Measurements from ENCODE around the gene ZSCAN5A. TPM values are rescaled to one million over a fixed set of nuclear protein-coding genes. Genes with fewer than 3 reads are reported as not detected.

The ZSCAN5A gene
- total RNA-seq, 1 experiment from 2014 or later = 10.4 TPM

- ATAC-seq = peak; percentile 90
- Mint-ChIP-seq H3K9me3 (no peaks in the 10 kb centered on the region), H3K4me1 (no peaks in the 10 kb centered on the region), H3K4me3 (no peak overlapping the region), H3K27me3 (ENCODE audit: low read depth) (peaks cover 4% of the 10 kb centered on the region; the same call in 1 of the 2 replicates), H3K27ac (no peak overlapping the region), H3K36me3 (no peaks in the 10 kb centered on the region)
- TF ChIP-seq OVOL2 (CRISPR knock-in tag; IDR thresholded peaks at IDR 0.05; ENCODE audit: borderline replicate concordance) (no peak), ATF1 (CRISPR knock-in tag; IDR thresholded peaks at IDR 0.05) (no peak), ZNF121 (CRISPR knock-in tag; IDR thresholded peaks at IDR 0.05) (no peak), CTCF (IDR thresholded peaks at IDR 0.05) (no peak), AR (CRISPR knock-in tag; IDR thresholded peaks at IDR 0.05) (no peak), SOX15 (CRISPR knock-in tag; IDR thresholded peaks at IDR 0.05) (no peak), CREM (CRISPR knock-in tag; IDR thresholded peaks at IDR 0.05) (no peak), MYBL2 (CRISPR knock-in tag; IDR thresholded peaks at IDR 0.05) (no peak), TP53 (CRISPR knock-in tag; IDR thresholded peaks at IDR 0.05) (no peak), ZNF317 (CRISPR knock-in tag; IDR thresholded peaks at IDR 0.05; ENCODE audit: borderline replicate concordance, low read depth) (no peak), TEAD4 (CRISPR knock-in tag; IDR thresholded peaks at IDR 0.05) (no peak)
- TF ChIP-seq, protein P1, sequence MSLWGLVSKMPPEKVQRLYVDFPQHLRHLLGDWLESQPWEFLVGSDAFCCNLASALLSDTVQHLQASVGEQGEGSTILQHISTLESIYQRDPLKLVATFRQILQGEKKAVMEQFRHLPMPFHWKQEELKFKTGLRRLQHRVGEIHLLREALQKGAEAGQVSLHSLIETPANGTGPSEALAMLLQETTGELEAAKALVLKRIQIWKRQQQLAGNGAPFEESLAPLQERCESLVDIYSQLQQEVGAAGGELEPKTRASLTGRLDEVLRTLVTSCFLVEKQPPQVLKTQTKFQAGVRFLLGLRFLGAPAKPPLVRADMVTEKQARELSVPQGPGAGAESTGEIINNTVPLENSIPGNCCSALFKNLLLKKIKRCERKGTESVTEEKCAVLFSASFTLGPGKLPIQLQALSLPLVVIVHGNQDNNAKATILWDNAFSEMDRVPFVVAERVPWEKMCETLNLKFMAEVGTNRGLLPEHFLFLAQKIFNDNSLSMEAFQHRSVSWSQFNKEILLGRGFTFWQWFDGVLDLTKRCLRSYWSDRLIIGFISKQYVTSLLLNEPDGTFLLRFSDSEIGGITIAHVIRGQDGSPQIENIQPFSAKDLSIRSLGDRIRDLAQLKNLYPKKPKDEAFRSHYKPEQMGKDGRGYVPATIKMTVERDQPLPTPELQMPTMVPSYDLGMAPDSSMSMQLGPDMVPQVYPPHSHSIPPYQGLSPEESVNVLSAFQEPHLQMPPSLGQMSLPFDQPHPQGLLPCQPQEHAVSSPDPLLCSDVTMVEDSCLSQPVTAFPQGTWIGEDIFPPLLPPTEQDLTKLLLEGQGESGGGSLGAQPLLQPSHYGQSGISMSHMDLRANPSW (CRISPR knock-in tag; conservative IDR thresholded peaks at IDR 0.05; ENCODE audit: low read depth) = no peak
- TF ChIP-seq, protein P2, sequence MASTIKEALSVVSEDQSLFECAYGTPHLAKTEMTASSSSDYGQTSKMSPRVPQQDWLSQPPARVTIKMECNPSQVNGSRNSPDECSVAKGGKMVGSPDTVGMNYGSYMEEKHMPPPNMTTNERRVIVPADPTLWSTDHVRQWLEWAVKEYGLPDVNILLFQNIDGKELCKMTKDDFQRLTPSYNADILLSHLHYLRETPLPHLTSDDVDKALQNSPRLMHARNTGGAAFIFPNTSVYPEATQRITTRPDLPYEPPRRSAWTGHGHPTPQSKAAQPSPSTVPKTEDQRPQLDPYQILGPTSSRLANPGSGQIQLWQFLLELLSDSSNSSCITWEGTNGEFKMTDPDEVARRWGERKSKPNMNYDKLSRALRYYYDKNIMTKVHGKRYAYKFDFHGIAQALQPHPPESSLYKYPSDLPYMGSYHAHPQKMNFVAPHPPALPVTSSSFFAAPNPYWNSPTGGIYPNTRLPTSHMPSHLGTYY (CRISPR knock-in tag; IDR thresholded peaks at IDR 0.05) = no peak
- TF ChIP-seq, protein P3, sequence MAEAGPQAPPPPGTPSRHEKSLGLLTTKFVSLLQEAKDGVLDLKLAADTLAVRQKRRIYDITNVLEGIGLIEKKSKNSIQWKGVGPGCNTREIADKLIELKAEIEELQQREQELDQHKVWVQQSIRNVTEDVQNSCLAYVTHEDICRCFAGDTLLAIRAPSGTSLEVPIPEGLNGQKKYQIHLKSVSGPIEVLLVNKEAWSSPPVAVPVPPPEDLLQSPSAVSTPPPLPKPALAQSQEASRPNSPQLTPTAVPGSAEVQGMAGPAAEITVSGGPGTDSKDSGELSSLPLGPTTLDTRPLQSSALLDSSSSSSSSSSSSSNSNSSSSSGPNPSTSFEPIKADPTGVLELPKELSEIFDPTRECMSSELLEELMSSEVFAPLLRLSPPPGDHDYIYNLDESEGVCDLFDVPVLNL (CRISPR knock-in tag; IDR thresholded peaks at IDR 0.05; ENCODE audit: borderline replicate concordance, low read depth) = no peak
- POLR2A ChIA-PET = no interaction called here
- CTCF ChIA-PET = no interaction called here
- DNase-seq (ENCODE audit: low spot score) = peak; percentile 65
Measured at GRCh38 chr19:56191115-56191514, 123.5 kb downstream of the ZSCAN5A start.

DNA sequence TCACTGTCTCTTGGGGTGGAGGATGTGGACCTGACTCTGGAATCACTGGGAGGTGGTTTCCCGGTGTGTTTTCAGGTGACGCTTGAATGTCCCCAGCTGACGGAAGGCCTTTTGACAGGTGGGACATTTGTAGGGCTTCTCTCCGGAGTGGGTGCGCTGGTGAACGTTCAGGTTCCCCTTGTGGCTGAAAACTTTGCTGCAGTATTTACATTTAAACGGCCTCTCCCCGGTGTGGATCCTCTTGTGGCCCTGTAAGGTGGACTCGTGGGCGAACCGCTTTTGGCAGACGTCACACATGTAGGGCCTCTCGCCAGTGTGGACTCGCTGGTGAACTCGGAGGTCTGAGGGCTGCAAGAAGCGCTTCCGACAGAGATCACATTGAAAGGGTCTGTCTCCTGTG is 124.9 kb downstream of the ZSCAN5A start:
- DNase-seq (ENCODE audit: low spot score) (no peak), ATAC-seq (peak; percentile 39; the same call in 1 of the 2 replicates)
- CTCF ChIA-PET = no interaction called here
- peaks cover 7% of the 10 kb centered on the region for H3K27me3 Mint-ChIP-seq (ENCODE audit: low read depth)
- no peaks in the 10 kb centered on the region for H3K36me3 Mint-ChIP-seq
- H3K4me3 Mint-ChIP-seq = no peak overlapping the region
- no peaks in the 10 kb centered on the region for H3K4me1 Mint-ChIP-seq
- H3K9me3 Mint-ChIP-seq = no peaks in the 10 kb centered on the region
- POLR2A ChIA-PET = no interaction called here
- no peak overlapping the region for H3K27ac Mint-ChIP-seq
- TF ChIP-seq ZMAT4 (CRISPR knock-in tag; IDR thresholded peaks at IDR 0.05) (no peak), IRF2 (CRISPR knock-in tag; IDR thresholded peaks at IDR 0.05; ENCODE audit: borderline replicate concordance, low read depth) (no peak), PRRX2 (CRISPR knock-in tag; IDR thresholded peaks at IDR 0.05) (no peak), CREB1 (CRISPR knock-in tag; IDR thresholded peaks at IDR 0.05) (no peak), NFYB (CRISPR knock-in tag; conservative IDR thresholded peaks at IDR 0.05; ENCODE audit: low read depth) (no peak), ETV6 (CRISPR knock-in tag; IDR thresholded peaks at IDR 0.05) (no peak)
- TF ChIP-seq, protein P2 (CRISPR knock-in tag; IDR thresholded peaks at IDR 0.05) = no peak
- TF ChIP-seq, protein P4, sequence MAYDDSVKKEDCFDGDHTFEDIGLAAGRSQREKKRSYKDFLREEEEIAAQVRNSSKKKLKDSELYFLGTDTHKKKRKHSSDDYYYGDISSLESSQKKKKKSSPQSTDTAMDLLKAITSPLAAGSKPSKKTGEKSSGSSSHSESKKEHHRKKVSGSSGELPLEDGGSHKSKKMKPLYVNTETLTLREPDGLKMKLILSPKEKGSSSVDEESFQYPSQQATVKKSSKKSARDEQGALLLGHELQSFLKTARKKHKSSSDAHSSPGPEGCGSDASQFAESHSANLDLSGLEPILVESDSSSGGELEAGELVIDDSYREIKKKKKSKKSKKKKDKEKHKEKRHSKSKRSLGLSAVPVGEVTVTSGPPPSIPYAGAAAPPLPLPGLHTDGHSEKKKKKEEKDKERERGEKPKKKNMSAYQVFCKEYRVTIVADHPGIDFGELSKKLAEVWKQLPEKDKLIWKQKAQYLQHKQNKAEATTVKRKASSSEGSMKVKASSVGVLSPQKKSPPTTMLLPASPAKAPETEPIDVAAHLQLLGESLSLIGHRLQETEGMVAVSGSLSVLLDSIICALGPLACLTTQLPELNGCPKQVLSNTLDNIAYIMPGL (CRISPR knock-in tag; IDR thresholded peaks at IDR 0.05) = no peak
- TF ChIP-seq, protein P5, sequence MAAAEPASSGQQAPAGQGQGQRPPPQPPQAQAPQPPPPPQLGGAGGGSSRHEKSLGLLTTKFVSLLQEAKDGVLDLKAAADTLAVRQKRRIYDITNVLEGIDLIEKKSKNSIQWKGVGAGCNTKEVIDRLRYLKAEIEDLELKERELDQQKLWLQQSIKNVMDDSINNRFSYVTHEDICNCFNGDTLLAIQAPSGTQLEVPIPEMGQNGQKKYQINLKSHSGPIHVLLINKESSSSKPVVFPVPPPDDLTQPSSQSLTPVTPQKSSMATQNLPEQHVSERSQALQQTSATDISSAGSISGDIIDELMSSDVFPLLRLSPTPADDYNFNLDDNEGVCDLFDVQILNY (CRISPR knock-in tag; IDR thresholded peaks at IDR 0.05) = no peak

Measured in WTC11 (cell line).